Inflammatory macrophage treated with lipopolysaccharide for 4 hours (primary cell): Measurements from ENCODE around the gene RSBN1L.
A peak's percentile ranks its signal among the peaks of the same experiment; 100 is the strongest.
"Not testable (repeated sequence)": the region's sequence is repeated elsewhere in the genome, so short reads cannot be mapped to it uniquely, and the experiment has no call there.

Experiments used
- DNase-seq: peaks from one replicate; pipeline ENCODE4 v3.0.0-alpha.2; 2020

The RSBN1L gene

DNA sequence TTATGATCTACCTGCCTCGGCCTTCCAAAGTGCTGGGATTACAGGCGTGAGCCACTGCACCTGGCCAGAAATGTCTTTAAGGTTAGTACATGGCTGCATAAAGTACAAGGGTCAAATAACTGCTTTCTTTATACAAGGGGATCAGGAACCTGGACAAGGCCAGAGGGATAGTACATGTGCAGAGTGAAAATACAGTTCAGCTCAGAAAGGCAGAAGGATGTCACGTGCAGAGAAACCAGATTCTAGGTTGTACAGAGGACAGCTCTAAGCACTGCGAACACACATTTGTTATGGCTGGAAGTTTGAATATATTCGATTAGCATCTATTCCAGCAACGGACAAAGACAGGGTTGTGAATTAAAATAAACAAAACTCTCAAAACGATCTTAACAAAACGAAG is 6.0 kb upstream of the RSBN1L start:
- DNase-seq = no peak

DNA sequence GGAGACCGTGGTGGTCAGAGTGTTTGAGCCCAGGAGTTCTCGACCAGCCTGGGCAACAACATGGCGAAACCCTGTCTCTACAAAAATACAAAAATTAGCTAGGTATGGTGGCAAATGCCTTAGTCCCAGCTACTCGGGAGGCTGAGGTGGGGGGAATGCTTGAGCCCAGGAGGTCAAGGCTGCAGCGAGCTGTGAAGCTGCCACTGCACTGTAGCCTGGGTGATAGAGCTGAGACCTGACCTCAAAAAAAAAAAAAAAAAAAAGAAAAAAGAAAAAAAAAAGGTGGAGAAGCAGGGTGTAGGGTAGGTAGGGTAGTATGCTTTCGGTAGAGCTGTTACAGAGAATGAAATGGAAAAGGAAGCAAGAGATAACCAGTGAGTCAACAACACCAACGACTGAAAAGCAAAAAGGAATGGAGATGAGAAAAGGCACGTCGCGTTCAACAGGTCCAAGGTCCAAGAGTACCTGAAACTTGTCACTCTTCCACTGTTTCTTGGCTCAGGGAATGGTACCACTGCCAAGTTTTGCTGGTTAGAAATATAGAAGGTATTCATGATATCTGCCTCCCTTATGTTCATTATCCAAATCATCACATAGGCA is 4.3 kb upstream of the RSBN1L start:
- no peak for DNase-seq

DNA sequence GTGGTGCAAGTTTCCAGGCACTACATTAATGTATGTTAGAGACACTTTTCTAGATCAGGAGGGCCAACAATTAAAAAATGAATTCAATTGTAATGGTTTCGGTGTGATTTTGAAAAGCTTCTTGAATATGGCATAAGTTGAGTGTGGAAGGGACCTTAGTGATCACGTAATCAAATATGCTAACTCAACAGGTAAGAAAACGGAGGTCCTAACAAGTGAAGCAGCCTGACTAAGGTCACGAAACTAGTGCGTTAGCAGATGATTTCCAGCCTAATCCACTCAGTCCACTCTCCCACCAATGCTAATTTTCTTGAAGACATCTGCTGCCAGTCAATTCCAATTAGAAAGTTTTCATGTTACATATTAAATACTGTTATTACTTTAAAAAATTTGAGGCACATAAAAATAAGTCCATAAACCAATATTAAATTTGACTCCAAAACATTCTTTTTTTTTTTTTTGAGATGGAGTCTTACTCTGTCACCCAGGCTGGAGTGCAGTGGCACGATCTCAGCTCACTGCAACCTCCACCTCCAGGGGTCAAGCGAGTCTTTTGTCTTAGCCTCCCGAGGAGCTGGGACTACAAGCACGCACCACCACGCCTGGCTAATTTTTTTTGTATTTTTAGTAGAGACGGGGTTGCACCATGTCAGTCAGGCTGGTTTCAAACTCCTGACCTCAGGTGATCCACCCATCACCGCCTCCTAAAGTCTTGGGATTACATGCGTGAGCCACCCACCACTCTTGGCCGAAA is 2.3 kb upstream of the RSBN1L start:
- no peak for DNase-seq

DNA sequence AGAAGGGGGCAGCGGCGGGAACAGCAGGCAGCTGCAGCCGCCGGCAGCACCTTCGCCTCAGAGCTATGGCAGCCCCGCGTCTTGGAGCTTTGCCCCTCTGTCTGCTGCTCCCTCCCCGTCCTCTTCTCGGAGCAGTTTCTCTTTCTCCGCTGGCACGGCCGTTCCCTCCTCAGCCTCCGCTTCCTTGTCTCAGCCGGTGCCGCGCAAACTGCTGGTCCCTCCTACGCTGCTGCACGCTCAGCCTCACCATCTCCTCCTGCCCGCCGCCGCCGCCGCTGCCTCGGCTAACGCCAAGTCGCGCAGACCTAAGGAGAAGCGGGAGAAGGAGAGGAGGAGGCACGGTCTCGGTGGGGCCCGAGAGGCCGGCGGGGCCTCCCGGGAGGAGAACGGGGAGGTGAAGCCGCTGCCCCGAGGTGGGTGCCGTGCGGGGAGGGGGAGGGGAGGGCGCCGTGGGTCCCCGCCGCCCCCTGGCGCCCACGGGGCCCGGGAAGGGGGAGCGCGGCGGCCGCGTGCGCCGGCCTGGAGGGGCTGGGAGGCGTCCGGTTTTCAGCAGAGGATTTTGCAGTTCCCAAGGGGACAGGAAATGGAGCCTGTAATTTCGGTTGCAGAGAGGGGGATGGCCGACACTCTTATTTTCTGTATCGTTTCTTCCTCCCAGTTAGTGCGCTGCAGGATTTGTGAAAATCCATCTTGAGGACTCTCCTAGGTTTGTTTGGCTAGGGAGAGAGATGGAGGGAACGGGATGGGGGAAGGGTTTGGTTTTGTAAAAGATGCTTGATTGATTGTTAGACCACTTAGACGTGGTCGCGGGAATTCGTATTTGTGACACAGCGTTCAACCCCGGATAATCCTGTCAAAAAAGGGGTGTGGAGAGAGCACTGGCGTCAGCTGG is 630 bp downstream of the RSBN1L start:
- DNase-seq = peak; percentile 83

DNA sequence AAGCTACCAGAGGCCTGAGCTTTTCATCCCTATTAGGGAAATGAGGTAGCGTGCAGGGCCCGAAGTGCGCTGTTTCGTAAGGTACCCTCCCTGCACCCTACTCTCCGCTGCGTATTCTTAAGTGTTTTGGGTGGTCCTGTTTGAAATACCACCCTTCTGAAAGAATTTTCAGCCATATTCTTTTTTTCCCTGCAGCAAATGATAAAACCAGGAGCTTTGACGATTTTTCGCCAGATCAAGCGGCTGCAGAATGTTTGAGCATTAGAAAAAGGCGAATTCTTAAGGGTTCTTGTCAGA is 1.2 kb downstream of the RSBN1L start:
- peak; percentile 60 for DNase-seq

DNA sequence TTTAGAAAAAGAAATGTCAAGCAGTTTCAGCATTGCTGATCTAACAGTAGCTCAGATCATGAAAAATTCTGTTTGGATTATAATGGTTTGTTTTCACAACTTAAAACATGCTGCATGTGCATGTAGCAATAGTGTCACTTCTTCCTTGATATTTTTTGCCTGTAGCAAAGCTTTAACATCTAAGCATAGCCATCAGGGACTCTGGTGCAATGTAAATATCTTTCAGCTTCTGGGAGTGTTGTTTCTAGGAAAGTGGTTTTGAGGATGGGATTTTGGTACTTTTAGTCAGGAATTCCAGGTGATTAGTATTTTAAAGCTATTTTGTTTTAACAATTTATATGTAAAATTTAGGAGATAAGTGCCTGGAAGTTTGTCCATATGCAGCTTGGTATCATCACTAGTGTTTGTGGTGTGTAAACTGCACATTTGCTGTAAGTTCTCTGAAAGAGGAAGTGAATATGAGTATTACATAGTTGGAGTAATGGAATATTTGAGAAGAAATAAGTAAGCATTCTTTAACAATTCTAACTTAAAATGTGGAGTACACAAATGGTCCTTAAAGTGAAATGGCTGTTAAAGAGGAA is 1.9 kb downstream of the RSBN1L start:
- DNase-seq = peak; percentile 68

DNA sequence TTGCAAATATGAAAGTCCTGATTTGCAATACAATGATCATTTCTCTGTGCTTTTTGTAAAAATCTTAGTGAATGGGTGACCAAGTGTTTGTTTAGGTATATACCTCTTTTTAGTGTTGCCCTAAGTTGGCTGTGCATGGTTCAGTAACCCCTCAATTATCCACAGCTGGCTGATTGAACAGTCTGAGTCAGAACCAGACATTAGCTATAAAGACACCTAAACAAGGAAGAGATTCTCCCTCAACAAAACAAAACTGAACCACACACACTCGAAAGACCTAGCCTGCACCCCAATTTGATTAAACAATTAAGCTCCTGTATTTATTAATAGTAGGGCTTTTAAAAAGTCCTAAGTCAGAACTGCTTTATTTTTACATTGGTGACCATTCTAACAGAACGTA is 2.8 kb downstream of the RSBN1L start:
- no peak for DNase-seq

DNA sequence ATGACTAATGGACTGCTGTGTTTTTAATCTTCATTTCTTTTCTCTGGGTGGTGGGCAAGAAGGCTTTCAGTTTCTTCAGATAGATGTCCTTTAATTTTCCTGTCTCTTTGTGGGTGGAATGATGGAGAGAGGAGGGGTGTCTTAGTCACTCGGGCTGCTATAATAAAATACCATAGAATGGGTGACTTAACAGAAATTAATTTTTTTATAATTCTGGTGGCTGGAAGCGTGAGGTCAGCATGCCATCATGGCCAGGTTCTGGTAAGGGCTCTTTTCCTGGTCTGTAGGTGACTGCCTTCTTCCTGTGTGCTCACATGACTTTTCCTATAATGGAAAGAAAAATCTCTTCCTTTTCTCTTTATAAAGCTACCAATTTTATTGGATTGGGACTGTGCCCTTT is 6.3 kb downstream of the RSBN1L start:
- peak; percentile 22 for DNase-seq

DNA sequence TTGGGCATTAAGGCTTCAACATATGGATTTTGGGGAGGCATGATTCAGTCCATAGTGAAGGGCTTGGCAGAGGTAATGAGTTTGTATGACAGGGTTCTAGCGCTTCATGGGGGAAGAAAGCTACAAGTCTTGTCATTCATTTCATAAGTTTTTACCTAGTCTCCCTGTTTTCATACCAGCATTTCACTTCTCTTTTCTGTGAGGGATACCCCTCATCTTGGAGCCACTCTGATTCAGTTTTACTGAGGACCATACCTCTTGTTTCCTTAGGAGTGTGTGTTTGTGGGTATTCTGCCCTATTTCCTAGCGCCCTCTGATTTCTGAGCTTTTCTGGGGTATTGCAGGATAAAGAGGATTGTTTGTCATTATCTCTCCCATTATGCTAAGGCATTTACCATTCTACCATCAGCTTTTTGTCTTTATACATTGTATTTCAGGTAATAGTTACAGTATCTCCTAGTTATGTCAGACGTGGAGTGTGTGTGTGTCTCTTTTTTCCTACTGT is 6.8 kb downstream of the RSBN1L start:
- DNase-seq = no peak

DNA sequence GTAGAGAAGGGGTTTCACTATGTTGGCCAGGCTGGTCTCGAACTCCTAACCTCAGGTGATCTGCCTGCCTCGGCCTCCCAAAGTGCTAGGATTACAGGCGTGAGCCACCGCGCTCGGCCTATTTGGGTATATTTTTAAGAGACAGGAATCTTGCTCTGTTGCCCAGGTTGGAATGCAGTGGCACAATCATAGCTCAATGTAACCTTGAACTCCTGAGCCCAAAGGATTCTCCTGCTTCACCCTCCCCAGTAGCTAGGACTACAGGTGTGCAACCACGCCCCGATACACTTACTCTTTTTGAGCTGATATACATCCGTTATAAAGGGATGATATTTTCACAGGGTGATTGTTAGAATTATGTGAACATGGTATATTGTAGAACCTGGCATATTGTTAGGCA is 7.4 kb downstream of the RSBN1L start:
- not testable (repeated sequence) for DNase-seq

DNA sequence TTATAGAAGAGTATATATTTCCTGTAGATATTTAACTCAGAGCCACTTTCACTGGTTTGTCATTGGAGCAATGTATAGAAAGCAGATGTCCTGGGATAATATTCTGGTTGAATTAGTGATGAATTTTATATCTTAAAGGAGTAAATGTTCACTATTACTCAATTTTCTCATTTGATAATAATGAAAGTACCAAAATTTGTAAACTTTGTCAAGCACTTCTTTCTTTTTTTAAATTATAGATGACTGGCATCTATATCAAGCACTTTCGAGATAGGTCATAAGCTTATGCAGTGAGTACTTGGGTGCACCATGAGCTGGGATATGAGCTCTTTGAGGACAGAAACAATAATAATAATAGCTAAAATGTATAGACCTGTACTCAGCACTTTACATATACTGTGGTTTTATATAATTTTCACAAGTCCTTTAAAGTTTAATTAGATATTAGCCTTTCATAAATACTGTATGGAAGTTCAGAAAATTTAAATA is 11.3 kb downstream of the RSBN1L start:
- no peak for DNase-seq

DNA sequence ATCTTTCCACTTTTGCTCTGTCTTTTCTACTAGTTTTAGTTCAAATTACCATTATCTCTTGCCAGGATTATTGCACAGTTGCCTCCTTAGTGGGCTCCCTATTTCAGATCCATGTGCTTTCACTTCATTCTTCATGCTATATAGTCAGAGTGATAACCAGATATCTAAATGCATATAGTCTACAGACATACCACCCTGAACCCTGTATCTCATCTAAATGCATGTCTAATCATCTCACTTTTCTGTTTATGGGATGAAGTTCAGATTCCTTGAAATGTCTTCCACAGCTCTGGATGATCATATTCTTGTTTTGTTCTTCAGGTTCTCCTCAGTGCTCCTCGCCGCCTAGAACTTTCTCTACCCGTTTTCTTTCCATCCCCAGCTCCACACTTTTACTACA is 13.8 kb downstream of the RSBN1L start:
- no peak for DNase-seq

DNA sequence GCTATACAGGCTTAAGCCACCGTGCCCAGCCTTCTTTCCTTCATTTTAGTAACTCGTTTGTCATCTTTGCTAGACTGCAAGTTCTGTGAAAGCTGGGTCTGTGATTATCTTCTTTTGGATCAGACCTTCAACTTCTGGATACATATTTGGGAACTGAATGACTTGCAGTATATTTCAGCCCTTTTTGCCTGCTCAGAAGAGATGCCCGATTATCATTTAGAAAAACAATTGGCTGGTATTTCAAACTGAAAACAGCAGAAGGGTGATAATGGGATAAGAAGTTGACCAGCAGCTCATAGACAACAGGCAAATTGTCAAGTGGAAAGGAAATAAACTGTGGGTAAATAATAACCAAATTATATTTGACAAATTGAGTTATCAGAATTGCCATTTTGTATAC is 14.6 kb downstream of the RSBN1L start:
- no peak for DNase-seq

DNA sequence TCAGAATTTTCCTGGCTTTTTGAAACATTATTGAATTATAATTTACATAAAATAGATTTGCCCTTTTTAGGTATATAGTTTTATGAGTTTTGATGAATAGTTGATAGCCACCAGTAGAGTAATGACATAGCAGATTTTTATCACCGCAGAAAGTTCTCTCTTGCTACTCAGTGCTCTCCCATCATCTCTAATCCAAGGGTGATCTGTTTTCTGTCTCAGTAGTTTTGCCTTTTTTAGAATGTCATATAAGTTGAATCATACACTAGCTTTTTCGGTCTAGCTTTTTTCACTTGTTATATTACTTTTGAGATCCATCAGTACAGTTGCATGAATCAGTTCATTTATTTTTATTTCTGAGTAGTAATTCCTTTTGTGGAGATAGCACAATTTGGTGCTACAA is 17.9 kb downstream of the RSBN1L start:
- no peak for DNase-seq

DNA sequence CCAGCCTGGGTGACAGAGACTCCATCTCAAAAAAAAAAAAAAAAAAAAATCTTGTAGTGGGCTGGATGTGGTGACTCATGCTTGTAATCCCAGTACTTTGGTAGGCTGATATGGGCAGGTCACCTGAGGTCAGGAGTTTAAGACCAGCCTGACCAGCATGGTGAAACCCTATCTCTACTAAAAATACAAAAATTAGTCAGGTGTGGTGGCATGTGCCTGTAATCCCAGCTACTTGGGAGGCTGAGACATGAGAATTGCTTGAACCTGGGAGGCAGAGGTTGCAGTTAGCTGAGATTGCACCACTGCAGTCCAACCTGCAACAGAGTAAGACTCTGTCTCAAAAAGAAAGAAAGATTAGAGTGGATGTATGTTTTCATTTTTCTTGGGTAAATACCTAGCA is 18.7 kb downstream of the RSBN1L start:
- peak; percentile 15 for DNase-seq

DNA sequence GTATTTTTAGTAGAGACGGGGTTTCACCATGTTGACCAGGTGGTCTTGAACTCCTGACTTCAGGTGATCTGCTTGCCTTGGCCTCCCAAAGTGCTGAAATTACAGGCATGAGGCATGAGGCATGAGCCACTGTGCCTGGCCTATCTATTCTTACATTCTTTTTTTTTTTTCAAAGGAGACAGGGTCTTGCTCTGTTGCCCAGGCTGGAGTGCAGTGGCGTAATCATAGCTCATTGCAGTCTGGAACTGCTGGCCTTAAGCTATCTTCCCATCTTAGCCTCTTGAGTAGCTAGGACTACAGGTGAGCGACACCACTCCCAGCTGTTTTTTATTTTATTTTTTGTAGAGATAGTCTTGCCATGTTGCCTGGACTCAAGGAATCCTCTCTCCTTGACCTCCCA is 20.5 kb downstream of the RSBN1L start:
- no peak for DNase-seq

DNA sequence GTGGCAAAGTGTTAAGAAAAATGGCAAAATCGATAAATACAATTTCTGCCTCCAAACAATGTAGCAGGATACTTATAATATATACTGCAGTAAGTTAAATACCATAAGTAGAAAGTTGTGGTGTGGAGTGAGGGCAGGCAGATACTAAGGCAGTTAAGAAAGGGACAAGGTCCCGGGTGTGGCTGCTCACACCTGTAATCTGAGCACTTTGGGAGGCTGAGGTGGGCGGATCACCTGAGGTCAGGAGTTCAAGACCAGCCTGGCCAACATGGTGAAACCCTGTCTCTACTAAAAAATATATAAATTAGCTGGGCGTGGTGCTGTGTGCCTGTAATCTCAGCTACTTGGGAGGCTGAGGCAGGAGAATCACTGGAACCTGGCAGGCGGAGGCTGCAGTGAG is 21.3 kb downstream of the RSBN1L start:
- not testable (repeated sequence) for DNase-seq

DNA sequence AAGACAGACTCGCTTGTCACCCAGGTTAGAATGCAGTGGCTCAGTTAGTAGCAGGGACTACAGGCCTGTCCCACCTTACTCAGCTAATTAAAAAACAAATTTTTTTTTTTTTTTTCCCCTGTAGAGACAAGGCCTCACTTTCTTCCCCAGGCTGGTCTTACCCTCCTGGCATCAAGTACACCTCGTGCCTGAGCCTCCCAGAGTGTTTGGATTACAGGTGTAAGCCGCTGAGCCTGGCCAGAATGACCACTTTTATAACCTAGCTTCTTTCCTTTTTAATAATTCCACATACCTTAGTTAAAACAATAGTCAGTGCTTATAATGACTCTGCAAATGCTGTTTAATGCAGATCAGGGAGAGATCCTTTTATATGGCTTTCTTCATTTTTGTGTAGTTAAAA is 31.3 kb downstream of the RSBN1L start:
- no peak for DNase-seq

DNA sequence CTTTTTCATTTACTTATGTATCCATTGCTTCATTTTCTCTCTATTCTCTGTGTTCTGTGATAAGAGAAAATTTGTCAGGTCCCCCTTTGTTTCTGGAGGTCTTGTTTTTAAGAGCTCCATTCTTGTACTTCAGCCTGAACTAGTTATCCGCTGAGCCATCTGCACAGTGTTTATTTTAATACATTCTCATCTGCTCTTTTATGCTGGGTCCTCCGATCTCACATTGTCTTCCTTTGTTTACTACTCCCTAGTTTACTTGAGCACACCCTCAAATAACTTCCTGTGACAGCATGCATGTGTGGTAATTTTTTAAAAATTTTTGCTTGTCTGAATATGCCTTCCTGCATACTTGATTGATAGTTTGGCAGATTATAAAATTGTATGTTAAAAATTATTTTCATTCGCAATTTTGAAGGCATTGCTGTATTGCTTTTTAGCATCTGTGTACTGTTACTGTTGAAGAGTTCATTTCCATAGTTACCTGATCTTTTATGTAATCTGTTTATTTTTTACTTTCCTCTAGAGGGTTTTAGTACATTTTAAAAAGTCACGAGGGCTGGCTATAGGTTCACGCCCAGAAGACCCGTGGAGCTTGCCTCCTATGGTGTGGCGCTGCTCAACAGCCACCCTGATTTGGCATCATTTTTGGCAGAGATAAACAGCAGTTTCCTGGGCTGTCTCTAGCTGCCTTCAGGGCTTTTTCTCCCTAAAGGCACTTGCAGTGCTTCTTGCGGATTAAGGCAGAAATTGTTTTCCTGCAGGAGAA is 31.9 kb downstream of the RSBN1L start:
- no peak for DNase-seq

DNA sequence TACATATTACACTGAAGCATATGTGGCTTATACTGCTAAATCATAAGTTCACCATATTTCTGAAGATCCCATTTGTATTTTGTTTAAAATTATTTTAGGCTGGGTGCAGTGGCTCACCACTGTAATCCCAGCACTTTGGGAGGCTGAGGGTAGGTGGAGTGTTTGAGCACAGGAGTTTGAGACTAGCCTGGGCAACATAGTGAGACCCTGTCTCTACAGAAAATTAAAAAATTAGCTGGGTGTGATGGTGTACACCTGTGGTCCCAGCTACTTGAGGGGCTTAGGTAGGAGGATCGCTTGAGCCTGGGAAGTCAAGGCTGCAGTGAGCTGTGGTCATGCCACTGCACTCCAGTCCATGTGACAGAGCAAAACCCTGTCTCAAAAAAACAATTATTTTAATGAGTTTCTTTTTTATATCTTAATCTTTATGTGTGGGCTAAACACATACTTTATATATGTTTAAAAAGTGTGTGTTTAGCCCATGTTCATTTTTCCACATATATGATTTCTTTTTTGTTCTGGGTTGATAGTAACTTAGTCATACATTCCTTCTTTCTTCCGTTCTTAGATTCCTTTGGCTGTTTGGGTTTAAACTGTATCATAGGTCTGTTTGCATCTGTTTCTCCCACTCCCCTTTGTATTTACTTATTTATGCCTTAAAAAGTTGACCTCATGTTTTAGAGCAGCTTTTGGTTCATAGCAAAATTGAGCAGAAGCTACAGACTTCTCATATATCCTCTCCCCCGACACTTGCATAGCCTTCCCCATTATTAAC is 33.5 kb downstream of the RSBN1L start:
- DNase-seq = no peak

DNA sequence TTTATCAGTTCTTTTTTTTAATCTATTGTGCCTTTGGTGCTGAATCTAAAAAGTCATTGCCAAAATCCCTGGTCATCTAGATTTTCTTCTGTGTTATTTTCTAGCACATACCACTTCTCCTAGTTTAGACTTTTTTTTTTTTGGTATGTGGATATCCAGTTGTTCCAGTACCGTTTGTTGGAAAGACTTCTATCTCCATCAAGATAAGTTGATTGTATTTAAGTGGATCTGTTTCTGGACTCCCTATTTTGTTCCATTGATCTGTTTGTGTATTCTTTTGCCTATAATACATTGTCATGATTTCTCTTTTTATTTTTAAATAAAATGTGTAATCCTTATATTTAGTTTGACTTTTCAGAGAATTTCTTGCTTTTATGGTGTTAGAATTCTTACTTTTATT is 35.5 kb downstream of the RSBN1L start:
- no peak for DNase-seq
